Activated CD8-positive, alpha-beta T cell treated with anti-CD3 and anti-CD28 coated beads for 36 hours (primary cell): ENCODE results near the gene METRN. TPM values are rescaled to one million over a fixed set of nuclear protein-coding genes. Genes with fewer than 3 reads are reported as not detected.

ENCODE experiments used
- ATAC-seq: fragments of 200-7000 bp; cut with Tn5 transposase; one replicate; pipeline ENCODE4 v1.10.0; 2021; ENCODE audit warnings: mild to moderate bottlenecking, moderate library complexity
- CTCF ChIA-PET: fragments of 350-600 bp; sonication (Branson Sonifier 250); formaldehyde crosslinking; loops from one replicate; lab custom pipeline; 2021; ENCODE audit warnings: antibody characterized with exemption; lab: Charles Lee
- POLR2A ChIA-PET: fragments of 350-600 bp; sonication (Branson Sonifier 250); formaldehyde crosslinking; loops from one replicate; lab custom pipeline; 2021; ENCODE audit warnings: antibody characterized with exemption; lab: Charles Lee
- DNase-seq: peaks from one replicate; pipeline ENCODE4 v3.0.0-alpha.2; 2020
- H3K27ac Mint-ChIP-seq: one replicate; pipeline ENCODE4 v1.8.0; 2021; ENCODE audit warnings: mild to moderate bottlenecking, mixed read lengths
- H3K27me3 Mint-ChIP-seq: one replicate; pipeline ENCODE4 v1.8.0; 2021; ENCODE audit warnings: mixed read lengths
- H3K36me3 Mint-ChIP-seq: one replicate; pipeline ENCODE4 v1.8.0; 2021; ENCODE audit warnings: low read depth, mixed read lengths
- H3K4me1 Mint-ChIP-seq: one replicate; pipeline ENCODE4 v1.8.0; 2021; ENCODE audit warnings: low read depth, mixed read lengths
- H3K4me3 Mint-ChIP-seq: one replicate; pipeline ENCODE4 v1.8.0; 2021; ENCODE audit warnings: mild to moderate bottlenecking, moderate library complexity, mixed read lengths
- H3K9me3 Mint-ChIP-seq: one replicate; pipeline ENCODE4 v1.8.0; 2021; ENCODE audit warnings: mixed read lengths
- intact Hi-C: fragments of 100-400 bp; cut with micrococcal nuclease; formaldehyde crosslinking; loops from one replicate; pipeline ENCODE4 v1.10.0; 2022
- total RNA-seq, 2 experiments: library from RNA; stranded (reverse); gene quantifications; one replicate each; pipeline ENCODE4 v1.2.3, GENCODE V29; 2021
- TF ChIP-seq, protein P1 (sequence below): fragments of 200-600 bp; IDR thresholded peaks from one replicate; pipeline ENCODE4 v1.8.0; 2022; ENCODE audit warnings: antibody characterized with exemption, mild to moderate bottlenecking

METRN gene
- total RNA-seq, 2 experiments from 2014 or later: 37.2 to 43.1 TPM

DNA sequence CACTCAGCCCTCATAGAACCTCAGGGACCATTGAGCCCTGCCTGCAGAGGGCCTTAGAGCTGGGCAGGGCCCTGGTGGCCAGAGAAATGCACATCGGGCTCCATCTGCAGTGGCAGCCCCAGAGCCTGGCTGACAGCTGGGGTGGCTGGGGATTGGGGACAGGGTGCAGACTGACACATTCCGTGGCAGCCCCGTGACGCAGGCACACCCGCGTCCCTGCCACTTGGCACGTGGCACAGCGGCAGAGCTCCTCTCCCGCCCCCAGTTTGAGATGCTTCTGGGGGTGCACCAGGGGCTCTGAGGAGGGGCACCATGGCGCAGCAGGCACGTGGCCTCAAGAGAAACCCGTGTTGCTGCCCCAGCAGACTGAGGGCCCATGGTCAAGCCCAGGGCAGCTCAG lies 11.5 kb upstream of the METRN start:
- TF ChIP-seq, protein P1, sequence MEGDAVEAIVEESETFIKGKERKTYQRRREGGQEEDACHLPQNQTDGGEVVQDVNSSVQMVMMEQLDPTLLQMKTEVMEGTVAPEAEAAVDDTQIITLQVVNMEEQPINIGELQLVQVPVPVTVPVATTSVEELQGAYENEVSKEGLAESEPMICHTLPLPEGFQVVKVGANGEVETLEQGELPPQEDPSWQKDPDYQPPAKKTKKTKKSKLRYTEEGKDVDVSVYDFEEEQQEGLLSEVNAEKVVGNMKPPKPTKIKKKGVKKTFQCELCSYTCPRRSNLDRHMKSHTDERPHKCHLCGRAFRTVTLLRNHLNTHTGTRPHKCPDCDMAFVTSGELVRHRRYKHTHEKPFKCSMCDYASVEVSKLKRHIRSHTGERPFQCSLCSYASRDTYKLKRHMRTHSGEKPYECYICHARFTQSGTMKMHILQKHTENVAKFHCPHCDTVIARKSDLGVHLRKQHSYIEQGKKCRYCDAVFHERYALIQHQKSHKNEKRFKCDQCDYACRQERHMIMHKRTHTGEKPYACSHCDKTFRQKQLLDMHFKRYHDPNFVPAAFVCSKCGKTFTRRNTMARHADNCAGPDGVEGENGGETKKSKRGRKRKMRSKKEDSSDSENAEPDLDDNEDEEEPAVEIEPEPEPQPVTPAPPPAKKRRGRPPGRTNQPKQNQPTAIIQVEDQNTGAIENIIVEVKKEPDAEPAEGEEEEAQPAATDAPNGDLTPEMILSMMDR: no peak
- Mint-ChIP-seq H3K4me3 (no peak overlapping the region), H3K36me3 (no peaks in the 10 kb centered on the region), H3K4me1 (peaks cover 4% of the 10 kb centered on the region), H3K27ac (no peak overlapping the region), H3K9me3 (no peaks in the 10 kb centered on the region), H3K27me3 (peaks cover 48% of the 10 kb centered on the region)
- no peak for DNase-seq
- ChIA-PET POLR2A (interaction anchor here (1.0 to 1.2 kb wide), 2 partner anchors 8 to 100 kb away, joined by 3 to 5 read pairs; no protein-coding TSS in a partner anchor), CTCF (interaction anchor here (1.0 to 2.1 kb wide), 7 partner anchors 9 to 82 kb away, joined by 3 to 13 read pairs (median 3); partner anchors contain the start of gene METRN)
- intact Hi-C loops: no loop called here
- ATAC-seq: no peak

DNA sequence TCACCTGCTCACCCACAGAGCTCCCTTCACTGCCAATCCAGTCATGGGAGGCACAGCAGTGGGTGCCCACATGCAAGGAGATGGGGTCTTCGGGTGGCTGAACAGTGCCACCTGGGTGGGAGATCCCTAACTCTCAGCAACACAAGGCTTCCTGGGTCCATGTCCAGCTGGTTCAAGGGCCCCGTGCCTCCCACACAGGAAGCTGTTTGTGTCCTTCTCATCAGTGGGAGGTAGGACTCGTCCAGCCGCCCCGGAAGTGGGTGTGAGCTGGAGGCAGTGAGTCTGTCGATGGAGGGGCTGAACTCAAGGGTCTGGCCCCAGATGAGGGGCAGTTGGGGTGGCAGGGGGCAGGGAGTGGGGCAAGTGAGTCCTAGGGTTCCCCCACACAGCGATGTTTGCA lies 10.9 kb upstream of the METRN start:
- H3K36me3 Mint-ChIP-seq: no peaks in the 10 kb centered on the region
- ChIA-PET CTCF (interaction anchor here (0.9 to 2.1 kb wide), 7 partner anchors 9 to 81 kb away, joined by 3 to 13 read pairs (median 3); partner anchors contain the start of gene METRN), POLR2A (interaction anchor here (1.0 to 1.2 kb wide), 2 partner anchors 9 to 99 kb away, joined by 3 to 5 read pairs; no protein-coding TSS in a partner anchor)
- intact Hi-C loops: no loop called here
- DNase-seq (no peak), ATAC-seq (no peak)
- TF ChIP-seq, protein P1: no peak
- H3K4me1 Mint-ChIP-seq: peaks cover 4% of the 10 kb centered on the region
- no peaks in the 10 kb centered on the region for H3K9me3 Mint-ChIP-seq
- H3K27me3 Mint-ChIP-seq: peaks cover 53% of the 10 kb centered on the region
- no peak overlapping the region for H3K4me3 Mint-ChIP-seq
- H3K27ac Mint-ChIP-seq: no peak overlapping the region

DNA sequence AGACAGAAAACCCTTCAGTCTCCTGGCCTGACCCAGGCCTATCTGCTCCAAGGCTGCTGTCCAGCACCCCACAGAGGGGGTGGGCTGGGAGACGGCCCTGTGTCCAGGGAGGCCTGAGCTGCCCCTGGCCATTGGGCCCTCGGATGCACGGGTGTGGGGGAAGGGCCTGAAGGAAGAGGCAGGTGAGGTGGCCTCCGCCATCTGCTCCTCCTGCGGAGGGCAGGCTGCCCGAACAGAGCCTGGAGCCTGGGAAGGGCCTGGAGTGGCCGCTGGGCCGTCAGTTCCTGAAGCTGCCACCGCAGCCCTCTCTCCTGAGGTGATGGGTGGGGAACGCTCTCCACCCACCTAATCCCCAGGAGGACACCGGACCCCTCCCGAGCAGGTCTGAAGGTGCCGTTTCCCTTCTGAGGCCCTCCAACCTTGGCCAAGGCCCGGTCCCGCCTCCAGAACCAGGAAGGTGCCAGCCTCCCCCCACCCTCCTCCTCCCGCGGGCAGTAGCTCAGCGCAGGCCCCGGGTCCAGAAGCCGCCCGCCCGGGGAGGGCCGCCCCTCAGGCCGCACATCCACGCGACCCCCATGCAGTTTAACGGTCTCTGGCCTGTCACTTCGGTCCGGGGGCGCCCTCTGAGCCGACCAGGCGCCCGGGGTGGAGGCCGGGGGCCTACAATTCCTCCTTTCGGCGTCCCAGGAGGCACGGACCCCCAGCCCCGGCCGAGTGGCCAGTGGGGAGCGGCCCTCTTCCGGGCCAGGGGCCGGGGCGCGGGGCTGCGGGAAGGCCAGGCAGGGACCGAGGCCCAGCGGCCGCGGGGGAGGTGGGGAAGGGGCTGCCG lies 10.2 kb upstream of the METRN start:
- ATAC-seq: no peak
- DNase-seq: no peak
- H3K27me3 Mint-ChIP-seq: peaks cover 58% of the 10 kb centered on the region
- TF ChIP-seq, protein P1: no peak
- POLR2A ChIA-PET: interaction anchor here (1.0 to 1.2 kb wide), 2 partner anchors 9 to 98 kb away, joined by 3 to 5 read pairs; no protein-coding TSS in a partner anchor
- no peaks in the 10 kb centered on the region for H3K36me3 Mint-ChIP-seq
- H3K4me3 Mint-ChIP-seq: no peak overlapping the region
- peaks cover 2% of the 10 kb centered on the region for H3K4me1 Mint-ChIP-seq
- intact Hi-C loops: no loop called here
- H3K27ac Mint-ChIP-seq: no peak overlapping the region
- CTCF ChIA-PET: interaction anchor here (0.9 to 2.1 kb wide), 4 partner anchors 8 to 17 kb away, joined by 3 to 13 read pairs (median 4); partner anchors contain the start of gene METRN
- no peaks in the 10 kb centered on the region for H3K9me3 Mint-ChIP-seq

DNA sequence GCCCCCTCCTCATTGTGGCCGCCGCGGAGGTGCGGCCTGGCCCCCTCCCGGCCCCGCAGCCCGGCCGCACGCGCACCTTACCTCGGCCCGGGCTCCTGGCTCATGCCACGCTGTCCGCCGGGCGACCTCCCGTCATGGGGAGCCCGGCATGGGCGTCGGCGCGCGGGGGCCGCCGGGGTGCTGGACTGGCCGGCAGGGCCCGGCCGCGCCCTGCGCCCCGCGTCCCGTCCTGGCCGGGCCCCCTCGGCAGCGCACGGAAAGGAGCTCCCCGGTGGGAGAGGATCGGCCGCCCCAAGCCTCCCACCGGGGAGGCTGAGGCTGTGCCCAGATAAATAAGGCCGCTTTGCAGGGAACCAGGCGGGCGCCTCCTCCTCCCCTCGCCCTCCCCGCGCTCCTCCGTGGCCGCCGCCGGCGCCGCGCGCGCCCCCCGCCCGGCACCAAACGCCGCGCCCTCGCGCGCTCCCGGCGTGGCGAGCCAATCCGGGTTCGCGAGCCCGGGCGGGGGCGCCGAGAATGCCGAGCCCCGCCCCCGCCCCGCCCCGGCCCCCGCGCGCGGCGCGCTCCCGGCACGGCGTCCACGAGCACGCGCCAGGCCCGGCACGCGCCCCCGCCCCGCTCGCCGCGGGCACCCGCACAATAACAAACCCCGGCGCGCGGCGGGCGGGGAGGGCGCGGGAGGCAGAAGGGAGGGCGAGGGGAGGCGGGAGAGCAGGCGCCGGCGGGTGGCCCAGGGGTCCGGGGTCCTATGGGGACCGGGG lies 9.3 kb upstream of the METRN start, which contains the start of gene FBXL16:
Gene FBXL16 (minus strand): TSS at position 371 of the 758 bp plus-strand sequence. CDS start 8,396 bp downstream, outside the sequence.
- ATAC-seq: no peak
- CTCF ChIA-PET: no interaction called here
- Mint-ChIP-seq H3K4me3 (no peak within 1 kb of the TSS), H3K4me1 (peaks cover 2% of the 10 kb centered on the region), H3K27me3 (peaks cover 60% of the 10 kb centered on the region), H3K9me3 (no peaks in the 10 kb centered on the region), H3K36me3 (no peaks in the 10 kb centered on the region), H3K27ac (no peak within 1 kb of the TSS)
- no peak for DNase-seq
- TF ChIP-seq, protein P1: no peak
- intact Hi-C loops: no loop called here
- POLR2A ChIA-PET: no interaction called here
